Psoas muscle (tissue), 8 donors: ENCODE measurements around the gene NIM1K. TPM values are rescaled to one million over a fixed set of nuclear protein-coding genes. Genes with fewer than 3 reads are reported as not detected.
"Not testable (repeated sequence)": the region's sequence is repeated elsewhere in the genome, so short reads cannot be mapped to it uniquely, and the experiment has no call there.

Experiments used
- ATAC-seq, 4 donors: fragments of 200-7000 bp; cut with Tn5 transposase; one replicate each; pipeline ENCODE4 v1.9.1; 2020; ENCODE audit warnings: moderate library complexity in 3 of 4, mild to moderate bottlenecking in 2 of 4
- DNase-seq, 2 donors: peaks; one replicate each; pipeline ENCODE4 v3.0.0-alpha.2; 2020
- H3K27ac ChIP-seq: fragments of 200-600 bp; one replicate; pipeline ENCODE4 v1.8.0; 2022
- H3K27me3 ChIP-seq, 3 donors: fragments of 200-600 bp in 1 of 3; one replicate each; pipeline versions ENCODE4 v1.6.1 to v1.8.0; 2013 to 2022; ENCODE audit warnings: low read length in 2 of 3, mild to moderate bottlenecking in 2 of 3, moderate library complexity in 1 of 3; ENCODE audit not compliant: insufficient read depth in 3 of 3
- H3K36me3 ChIP-seq, 2 donors: fragments of 200-600 bp in 1 of 2; one replicate each; pipeline versions ENCODE4 v1.6.1 to v1.8.0; 2013 to 2022; ENCODE audit warnings: low read depth in 1 of 2, mild to moderate bottlenecking in 1 of 2, moderate library complexity in 1 of 2; ENCODE audit not compliant: insufficient read depth in 1 of 2
- H3K4me1 ChIP-seq: fragments of 200-600 bp; one replicate; pipeline ENCODE4 v1.8.0; 2022
- H3K4me3 ChIP-seq: fragments of 200-600 bp; one replicate; pipeline ENCODE4 v1.8.0; 2022; ENCODE audit warnings: mild to moderate bottlenecking
- H3K9me3 ChIP-seq: fragments of 200-600 bp; one replicate; pipeline ENCODE4 v1.8.0; 2022
- CTCF ChIP-seq: fragments of 200-600 bp; IDR thresholded peaks from one replicate; pipeline ENCODE4 v1.8.0; 2022; ENCODE audit warnings: antibody characterized with exemption
- WGBS, 3 donors: extraction: QIAGEN DNeasy Blood & Tissue Kit; methylation state at CpG; one replicate each; pipeline versions ENCODE4 v1.1.6 to v1.1.7; 2013; 5-methylcytosine and 5-hydroxymethylcytosine counted together
- intact Hi-C, 2 donors: fragments of 100-400 bp; cut with DNase I; formaldehyde crosslinking; loops; one replicate each; pipeline versions ENCODE4 v1.11.0 to v1.14.2; 2022
- polyA plus RNA-seq, 3 donors: library from polyadenylated mRNA; stranded (reverse); fragments of 200-250 nt; gene quantifications; one replicate each; pipeline ENCODE4 v1.2.3, GENCODE V29; 2013
- total RNA-seq, 4 donors: library from RNA; stranded (reverse); fragmentation: NEBNext Ultra II Directional in 2 of 4; extraction: Animal tissue kit (Norgen Biotek cat#: 25700) in 2 of 4; gene quantifications; one replicate each; pipeline versions ENCODE4 v1.2.1 to v1.2.4, GENCODE V29; 2021 to 2023
- donor health status: healthy with polysubstance abuse.
- donor health status: DM: no; HTN: no; CAD: no; lungs with moderate emphysema.
- donor health status: Bipolar disorder and iron deficiency.
- donor health status: healthy.
- donor health status: DM: yes; HTN: yes; CAD: no.
- donor health status: DM: no; HTN: no; CAD: no.
- donor health status: DM: no; HTN: no; CAD: no.
- donor health status: DM: yes; HTN: yes; CAD: no.

NIM1K gene
- total and polyA plus RNA-seq, 7 donors, result 0.10 to 0.25 (median 0.20) TPM; not detected in 1

- H3K36me3 ChIP-seq, result peaks cover 0 to 6% of the 10 kb centered on the region in 2 donors
- no peaks in the 10 kb centered on the region for H3K27me3 ChIP-seq
- H3K4me1 ChIP-seq, result peaks cover 17% of the 10 kb centered on the region
- ATAC-seq, result no peak
- 77 to 83% (median 78%) methylated on average over 4 of the region's 4 CpGs for WGBS, 3 donors
- H3K9me3 ChIP-seq, result no peaks in the 10 kb centered on the region
- DNase-seq, result no peak
- no peak overlapping the region for H3K4me3 ChIP-seq
- intact Hi-C loops, result no loop called here
- TF ChIP-seq CTCF, result no peak
- H3K27ac ChIP-seq, result no peak overlapping the region
Observed at GRCh38 chr5:43155394-43156096, 36.5 kb upstream of the NIM1K start.

- TF ChIP-seq CTCF, result no peak
- Histone ChIP-seq H3K4me3 (no peak overlapping the region), H3K27ac (no peak overlapping the region), H3K36me3 (peaks cover 3 to 10% of the 10 kb centered on the region in 2 donors), H3K4me1 (peaks cover 17% of the 10 kb centered on the region), H3K27me3 (no peaks in the 10 kb centered on the region), H3K9me3 (no peaks in the 10 kb centered on the region)
- intact Hi-C loops, result no loop called here
- peak in 3 of 4 donors; percentile 25 to 33 (median 29) for ATAC-seq
- 45 to 68% (median 55%) methylated on average over 6 of the region's 6 CpGs for WGBS, 3 donors
- DNase-seq, result no peak
Observed at GRCh38 chr5:43156388-43156787, 35.6 kb upstream of the NIM1K start.

GRCh38 chr5:43157068-43157467 lies 35.0 kb upstream of the NIM1K start:
- Histone ChIP-seq H3K4me3 (no peak overlapping the region), H3K27ac (no peak overlapping the region), H3K36me3 (peaks cover 6 to 17% of the 10 kb centered on the region in 2 donors), H3K9me3 (no peaks in the 10 kb centered on the region), H3K27me3 (no peaks in the 10 kb centered on the region), H3K4me1 (peaks cover 17% of the 10 kb centered on the region)
- ATAC-seq (no peak), DNase-seq (no peak)
- WGBS, 3 donors, result 95 to 100% (median 95%) methylated on average over 3 of the region's 3 CpGs
- intact Hi-C loops, result no loop called here
- TF ChIP-seq CTCF, result no peak

GRCh38 chr5:43161244-43161643 lies 30.8 kb upstream of the NIM1K start:
- Histone ChIP-seq H3K27me3 (no peaks in the 10 kb centered on the region), H3K4me1 (peaks cover 4% of the 10 kb centered on the region), H3K27ac (no peak overlapping the region), H3K9me3 (no peaks in the 10 kb centered on the region), H3K36me3 (peaks cover 10 to 52% of the 10 kb centered on the region in 2 donors), H3K4me3 (no peak overlapping the region)
- 79 to 91% (median 80%) methylated on average over 5 of the region's 5 CpGs for WGBS, 3 donors
- no peak for TF ChIP-seq CTCF
- ATAC-seq (no peak), DNase-seq (no peak)
- intact Hi-C loops, result loop anchor here in 1 of 2 donors (5.0 kb wide), 1 partner anchor 1639 kb away; no protein-coding TSS in a partner anchor

GRCh38 chr5:43164801-43165200 lies 27.2 kb upstream of the NIM1K start:
- intact Hi-C loops, result loop anchor here in 1 of 2 donors (5.0 kb wide), 1 partner anchor 1642 kb away; no protein-coding TSS in a partner anchor
- not testable (repeated sequence) for ATAC-seq, H3K4me1 ChIP-seq, DNase-seq, H3K4me3 ChIP-seq, H3K9me3 ChIP-seq, H3K27me3 ChIP-seq, H3K27ac ChIP-seq
- H3K36me3 ChIP-seq, result peaks cover 10 to 77% of the 10 kb centered on the region in 2 donors
- WGBS, 3 donors, result 84 to 93% (median 86%) methylated on average over 5 of the region's 5 CpGs
